Kidney epithelial cell (primary cell): Measurements from ENCODE around the gene DNAJC22. TPM values are rescaled to one million over a fixed set of nuclear protein-coding genes. Genes with fewer than 3 reads are reported as not detected.
"Not testable (repeated sequence)": the region's sequence is repeated elsewhere in the genome, so short reads cannot be mapped to it uniquely, and the experiment has no call there.

Experiments
- DNase-seq: peaks from one replicate; pipeline ENCODE4 v3.0.0-alpha.2; 2010; ENCODE audit warnings: low read depth
- H3K27me3 ChIP-seq: 2 replicates; pipeline ENCODE4 v1.6.0; 2011; ENCODE audit warnings: low read length; ENCODE audit not compliant: control insufficient read depth, insufficient read depth
- H3K36me3 ChIP-seq: 2 replicates; pipeline ENCODE4 v1.5.1; 2011; ENCODE audit warnings: low read length; ENCODE audit not compliant: control insufficient read depth, insufficient read depth
- H3K4me3 ChIP-seq: 2 replicates; pipeline ENCODE4 v1.5.1; 2011; ENCODE audit warnings: low read depth, mild to moderate bottlenecking, control low read depth, low read length
- total RNA-seq: library from RNA; depleted of rRNA; stranded (reverse); fragments of >200 nt; gene quantifications from 2 replicates; pipeline ENCODE4 v1.2.3, GENCODE V29; 2015
- TF ChIP-seq, protein P1 (sequence below): IDR thresholded peaks from 2 replicates; pipeline ENCODE4 v1.5.1; 2011; ENCODE audit warnings: mild to moderate bottlenecking, moderate library complexity, low read length, control low read depth, inconsistent platforms; ENCODE audit not compliant: insufficient read depth, poor library complexity, severe bottlenecking

DNAJC22 gene
- total RNA-seq, 1 donor from 2014 or later: 1.6 TPM

DNA sequence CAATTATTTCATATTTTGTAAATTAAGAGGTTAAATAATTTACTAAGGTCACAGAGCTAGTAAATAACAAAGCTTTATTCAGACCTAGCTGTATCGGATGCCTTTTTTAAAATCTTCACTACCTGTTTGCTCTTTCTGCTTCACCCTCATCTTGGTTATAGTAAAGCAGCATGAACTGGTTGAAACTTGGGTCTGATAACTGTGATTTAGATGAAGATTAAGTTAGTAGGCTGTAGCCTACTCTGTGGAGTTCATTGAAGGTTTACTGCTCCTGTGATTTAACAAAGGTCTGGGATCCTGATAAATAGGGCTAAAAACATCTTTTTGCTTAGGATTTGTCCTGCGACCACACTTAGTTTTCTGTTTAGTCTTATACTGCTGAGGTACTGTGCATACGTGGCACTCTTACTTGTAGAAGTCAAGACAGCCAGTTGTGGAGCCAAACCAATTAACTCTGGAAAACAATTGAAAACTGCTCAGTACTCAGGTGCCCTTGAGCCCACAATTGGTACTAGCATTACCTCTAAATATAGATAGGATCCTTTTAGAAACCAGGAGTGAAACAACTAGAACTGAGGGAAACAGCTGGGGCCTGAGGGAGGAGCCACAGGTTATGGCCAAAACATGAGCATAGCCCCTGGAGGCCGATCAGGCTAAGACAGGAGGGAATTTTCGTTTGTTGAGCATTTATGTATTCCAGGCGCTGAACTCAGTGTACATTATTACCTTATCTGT is 22.9 kb downstream of the DNAJC22 start:
- Histone ChIP-seq H3K4me3 (no peak overlapping the region), H3K27me3 (no peaks in the 10 kb centered on the region), H3K36me3 (no peaks in the 10 kb centered on the region)
- DNase-seq: no peak
- TF ChIP-seq, protein P1, sequence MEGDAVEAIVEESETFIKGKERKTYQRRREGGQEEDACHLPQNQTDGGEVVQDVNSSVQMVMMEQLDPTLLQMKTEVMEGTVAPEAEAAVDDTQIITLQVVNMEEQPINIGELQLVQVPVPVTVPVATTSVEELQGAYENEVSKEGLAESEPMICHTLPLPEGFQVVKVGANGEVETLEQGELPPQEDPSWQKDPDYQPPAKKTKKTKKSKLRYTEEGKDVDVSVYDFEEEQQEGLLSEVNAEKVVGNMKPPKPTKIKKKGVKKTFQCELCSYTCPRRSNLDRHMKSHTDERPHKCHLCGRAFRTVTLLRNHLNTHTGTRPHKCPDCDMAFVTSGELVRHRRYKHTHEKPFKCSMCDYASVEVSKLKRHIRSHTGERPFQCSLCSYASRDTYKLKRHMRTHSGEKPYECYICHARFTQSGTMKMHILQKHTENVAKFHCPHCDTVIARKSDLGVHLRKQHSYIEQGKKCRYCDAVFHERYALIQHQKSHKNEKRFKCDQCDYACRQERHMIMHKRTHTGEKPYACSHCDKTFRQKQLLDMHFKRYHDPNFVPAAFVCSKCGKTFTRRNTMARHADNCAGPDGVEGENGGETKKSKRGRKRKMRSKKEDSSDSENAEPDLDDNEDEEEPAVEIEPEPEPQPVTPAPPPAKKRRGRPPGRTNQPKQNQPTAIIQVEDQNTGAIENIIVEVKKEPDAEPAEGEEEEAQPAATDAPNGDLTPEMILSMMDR: peak; percentile 51

DNA sequence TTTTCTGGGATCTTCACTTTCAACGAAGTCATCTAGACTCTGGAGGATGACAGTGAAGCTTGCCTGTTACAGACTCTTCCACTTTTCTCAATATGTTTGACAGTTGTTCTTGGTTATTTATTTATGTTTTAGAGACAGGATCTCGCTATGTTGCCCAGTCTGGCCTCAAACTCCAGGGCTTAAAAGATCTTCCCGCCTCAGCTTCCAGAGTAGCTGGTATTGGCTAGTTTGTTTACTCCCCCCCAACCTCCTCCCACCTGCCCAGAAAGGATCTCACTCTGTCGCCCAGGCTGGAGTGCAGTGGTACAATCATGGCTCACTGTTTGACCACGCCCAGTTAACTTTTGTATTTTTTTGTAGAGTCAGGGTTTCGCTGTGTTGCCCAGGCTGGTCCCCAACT is 23.9 kb downstream of the DNAJC22 start:
- DNase-seq: no peak
- H3K4me3 ChIP-seq: no peak overlapping the region
- H3K27me3 ChIP-seq: no peaks in the 10 kb centered on the region
- TF ChIP-seq, protein P1: no peak
- no peaks in the 10 kb centered on the region for H3K36me3 ChIP-seq

DNA sequence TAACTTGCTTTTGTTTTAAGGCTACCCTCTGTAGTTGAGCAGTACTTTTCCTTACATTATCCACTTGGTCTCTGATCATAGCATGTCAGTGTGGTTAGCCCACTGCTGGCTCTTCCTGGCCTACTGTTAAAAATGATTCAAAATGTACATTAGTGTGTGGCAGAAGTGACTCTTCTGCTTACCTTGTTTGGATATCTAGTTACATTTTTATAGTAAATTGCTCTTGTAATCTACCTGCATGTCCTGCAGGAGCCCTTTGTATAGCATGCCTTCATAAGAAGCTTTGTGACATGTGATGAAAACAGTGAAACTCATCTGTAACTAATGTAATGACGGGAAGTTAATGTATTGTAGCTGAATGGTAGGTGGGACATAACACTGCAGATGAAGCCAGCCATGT is 28.7 kb downstream of the DNAJC22 start:
- Histone ChIP-seq H3K36me3 (no peaks in the 10 kb centered on the region), H3K4me3 (no peak overlapping the region), H3K27me3 (no peaks in the 10 kb centered on the region)
- TF ChIP-seq, protein P1: no peak
- DNase-seq: no peak

DNA sequence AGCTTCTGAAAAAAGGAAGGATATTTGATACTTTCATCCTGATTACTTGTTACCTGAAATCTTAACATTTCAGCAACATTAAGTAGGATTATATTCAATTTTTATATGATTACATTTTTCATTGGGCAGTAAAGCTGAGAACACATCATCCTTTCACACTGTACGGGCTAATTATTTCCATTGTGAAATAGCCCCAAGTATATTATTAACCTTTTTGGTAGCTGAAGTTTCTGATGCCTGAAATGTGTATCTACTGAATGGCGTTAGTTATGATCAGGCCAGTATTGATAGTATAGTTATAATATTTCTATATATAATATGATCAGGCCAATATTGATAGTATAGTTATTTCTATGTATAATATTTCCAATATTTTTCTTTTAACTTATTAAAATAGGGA is 30.7 kb downstream of the DNAJC22 start:
- Histone ChIP-seq H3K4me3 (no peak overlapping the region), H3K27me3 (no peaks in the 10 kb centered on the region), H3K36me3 (no peaks in the 10 kb centered on the region)
- TF ChIP-seq, protein P1: no peak
- no peak for DNase-seq

DNA sequence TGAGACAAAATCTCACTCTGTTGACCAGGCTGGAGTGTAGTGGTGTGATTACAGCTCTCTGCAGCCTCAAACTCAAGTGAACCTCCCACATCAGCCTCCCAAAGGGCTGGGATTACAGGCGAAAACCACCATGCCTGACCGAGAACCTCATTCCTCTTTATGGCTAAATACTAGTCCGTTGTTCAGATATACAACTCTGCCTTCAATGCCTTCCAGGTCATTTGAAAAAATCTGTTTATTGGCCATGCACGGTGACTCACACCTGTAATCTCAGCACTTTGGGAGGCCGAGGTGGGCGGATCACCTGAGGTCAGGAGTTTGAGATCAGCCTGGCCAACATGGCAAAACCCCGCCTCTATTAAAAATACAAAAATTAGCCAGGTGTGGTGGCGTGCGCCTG is 33.5 kb downstream of the DNAJC22 start:
- not testable (repeated sequence) for H3K4me3 ChIP-seq, DNase-seq, H3K27me3 ChIP-seq, H3K36me3 ChIP-seq

DNA sequence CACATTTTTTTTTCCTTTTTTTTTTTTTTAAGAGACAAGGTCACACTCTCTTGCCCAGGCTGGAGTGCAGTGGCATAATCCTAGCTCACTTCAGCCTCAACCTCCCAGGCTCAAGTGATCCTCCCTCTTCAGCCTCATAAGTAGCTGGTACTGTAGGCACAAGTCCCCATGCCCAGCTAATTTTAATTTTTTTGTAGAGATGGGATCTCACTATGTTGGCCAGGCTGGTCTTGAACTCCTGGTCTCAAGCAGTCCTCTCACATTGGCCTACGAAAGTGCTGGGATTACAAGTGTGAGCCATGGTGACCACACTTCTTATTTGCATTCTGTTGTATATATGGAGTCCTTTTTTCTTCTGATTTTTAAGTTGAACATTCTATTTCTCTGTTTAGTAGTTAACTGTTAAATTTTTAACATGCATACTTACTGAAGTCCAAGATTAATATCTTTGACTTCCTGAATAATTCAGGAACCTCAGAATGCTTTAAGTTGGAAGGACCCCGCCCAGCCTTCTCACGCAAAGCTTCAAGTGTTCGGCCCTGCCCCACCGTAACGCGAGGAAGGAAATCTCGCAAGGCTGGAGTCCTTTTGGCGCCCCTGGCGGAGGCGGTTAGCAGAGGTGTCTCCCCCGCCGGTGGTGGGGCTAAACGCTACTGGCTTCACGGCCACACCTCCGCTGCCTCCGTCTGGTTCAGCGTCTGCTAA is 42.1 kb downstream of the DNAJC22 start:
- TF ChIP-seq, protein P1: no peak
- H3K27me3 ChIP-seq: no peaks in the 10 kb centered on the region
- no peak overlapping the region for H3K4me3 ChIP-seq
- DNase-seq: no peak
- H3K36me3 ChIP-seq: peaks cover 1% of the 10 kb centered on the region
